Middle frontal gyrus (tissue), 1 donor: ENCODE data around the gene CHRND.

Experiments
- DNase-seq: peaks from one replicate; pipeline ENCODE4 v3.0.0-alpha.2; 2015; ENCODE audit warnings: low spot score; ENCODE audit errors: extremely low spot score

The CHRND gene

DNA sequence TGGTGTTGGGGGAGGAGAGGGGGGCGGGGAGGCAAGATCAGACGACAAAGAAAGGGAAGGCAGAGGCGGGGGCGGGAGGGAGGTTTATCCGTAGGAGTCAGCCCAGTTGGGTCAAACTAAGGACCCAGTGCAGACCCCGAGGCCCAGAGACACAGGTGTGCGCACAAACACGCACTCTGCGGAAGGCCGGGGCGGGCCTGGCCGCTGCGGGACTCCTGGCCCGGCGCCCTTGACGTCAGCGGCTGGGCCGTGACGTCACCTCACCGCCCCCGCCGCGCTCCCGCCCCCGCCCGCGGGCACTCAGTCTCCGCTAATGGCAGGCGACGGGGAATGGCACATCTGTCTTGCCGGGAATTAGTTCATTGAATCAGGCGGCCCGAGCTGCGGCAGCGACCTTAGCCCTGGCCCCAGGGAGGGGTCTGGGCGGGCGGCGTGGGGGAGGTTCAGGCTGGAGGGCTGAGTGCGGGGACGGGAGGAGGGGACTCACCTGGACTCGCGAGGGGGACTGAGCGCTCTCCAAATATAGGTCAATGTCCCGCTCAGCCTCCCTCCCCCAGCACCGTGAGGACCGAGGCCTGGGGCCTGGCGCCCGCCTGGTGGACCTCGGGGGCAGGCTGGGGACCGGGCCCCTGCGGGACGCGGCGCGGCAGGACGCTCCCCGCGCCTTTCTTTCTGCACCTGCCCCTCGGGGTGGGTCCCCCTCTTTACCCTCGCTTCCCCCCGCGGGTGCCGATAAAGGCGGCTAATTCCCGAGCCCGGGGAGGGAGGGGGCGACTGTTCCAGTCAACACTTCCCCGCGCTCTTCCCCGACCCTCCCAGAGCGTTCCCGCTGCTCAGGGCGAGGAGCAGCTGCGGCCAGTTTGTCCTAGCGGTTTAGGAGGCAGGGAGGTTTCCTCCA lies 22.8 kb upstream of the CHRND start:
- peak; percentile 20 for DNase-seq

- no peak for DNase-seq
Measured at GRCh38 chr2:232503809-232504323, 22.1 kb upstream of the CHRND start.

- DNase-seq, result no peak
Measured at GRCh38 chr2:232504438-232504837, 21.5 kb upstream of the CHRND start.

GRCh38 chr2:232505856-232506255 lies 20.1 kb upstream of the CHRND start:
- no peak for DNase-seq

GRCh38 chr2:232506709-232507108 lies 19.3 kb upstream of the CHRND start:
- no peak for DNase-seq

- no peak for DNase-seq
Measured at GRCh38 chr2:232508251-232508650, 17.7 kb upstream of the CHRND start.

DNA sequence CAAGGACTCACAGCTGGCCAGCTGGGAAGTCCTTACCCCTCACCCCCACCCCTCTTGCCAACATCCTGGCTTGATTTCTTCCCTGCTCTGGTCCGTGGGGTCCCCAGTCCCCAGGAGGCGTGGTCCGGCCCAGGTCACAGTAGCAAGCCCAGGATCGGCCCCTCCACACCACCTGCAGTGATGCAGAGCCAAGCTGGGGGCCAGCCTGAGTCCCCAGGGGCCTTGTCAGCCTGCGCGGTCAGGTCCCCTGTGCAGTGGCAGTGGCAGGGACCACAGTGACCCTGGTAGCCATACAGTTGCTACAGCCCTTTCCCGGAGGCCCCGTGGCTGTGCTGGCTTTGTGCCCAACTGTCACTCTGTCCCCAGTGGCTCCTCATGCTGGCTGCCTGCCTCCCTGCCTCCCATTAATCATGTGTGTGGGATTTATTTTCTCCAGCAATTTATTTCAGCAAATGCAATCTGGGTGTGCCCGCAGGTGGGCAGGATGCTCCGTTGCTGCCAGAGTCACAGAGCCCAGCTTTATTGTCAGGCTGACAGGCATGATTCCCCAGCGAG lies 14.5 kb upstream of the CHRND start:
- DNase-seq, result no peak

- no peak for DNase-seq
Measured at GRCh38 chr2:232512602-232513001, 13.4 kb upstream of the CHRND start.

- no peak for DNase-seq
Measured at GRCh38 chr2:232513353-232513752, 12.6 kb upstream of the CHRND start.

- DNase-seq, result no peak
Measured at GRCh38 chr2:232515639-232516038, 10.3 kb upstream of the CHRND start.

DNA sequence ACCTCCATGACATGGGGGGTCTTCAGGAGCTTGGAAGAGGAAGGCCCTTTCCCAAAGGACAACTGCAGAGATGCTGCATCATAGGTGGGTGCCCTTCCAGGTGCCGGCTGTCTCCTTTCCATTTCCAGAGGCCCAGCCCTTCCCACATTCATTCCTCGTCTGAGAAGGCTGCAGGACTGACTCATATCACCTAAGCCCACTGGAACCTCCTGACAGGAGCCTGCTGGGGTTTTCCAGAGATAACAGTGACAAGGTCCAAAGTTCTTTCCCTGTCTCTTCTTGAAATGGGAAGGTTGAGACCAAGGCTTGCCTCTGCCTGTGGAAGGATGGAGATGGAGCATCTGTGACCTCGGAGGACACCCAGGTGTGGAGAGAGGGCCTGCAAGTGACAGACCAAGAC lies 9.4 kb upstream of the CHRND start:
- DNase-seq, result no peak

DNA sequence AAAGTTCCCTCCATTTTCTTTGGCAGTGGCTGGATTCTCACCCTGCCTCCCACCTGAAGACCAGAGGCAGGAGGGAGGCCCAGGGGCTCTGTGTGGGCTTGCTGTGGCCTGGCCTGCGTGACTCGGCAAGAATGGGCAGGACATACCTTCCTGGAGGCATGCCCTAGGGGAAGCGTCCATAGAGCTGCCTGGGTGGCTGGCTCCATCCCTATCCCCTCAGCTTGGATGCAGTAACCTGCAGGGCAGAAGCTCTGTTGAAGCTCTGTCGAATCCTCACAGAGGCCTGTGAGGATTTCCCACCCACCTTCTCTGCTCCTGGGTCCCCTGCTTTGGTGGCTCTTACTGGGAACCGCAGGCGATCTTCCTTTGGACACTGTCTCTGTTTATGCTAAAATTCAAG lies 7.1 kb upstream of the CHRND start:
- DNase-seq, result no peak

DNA sequence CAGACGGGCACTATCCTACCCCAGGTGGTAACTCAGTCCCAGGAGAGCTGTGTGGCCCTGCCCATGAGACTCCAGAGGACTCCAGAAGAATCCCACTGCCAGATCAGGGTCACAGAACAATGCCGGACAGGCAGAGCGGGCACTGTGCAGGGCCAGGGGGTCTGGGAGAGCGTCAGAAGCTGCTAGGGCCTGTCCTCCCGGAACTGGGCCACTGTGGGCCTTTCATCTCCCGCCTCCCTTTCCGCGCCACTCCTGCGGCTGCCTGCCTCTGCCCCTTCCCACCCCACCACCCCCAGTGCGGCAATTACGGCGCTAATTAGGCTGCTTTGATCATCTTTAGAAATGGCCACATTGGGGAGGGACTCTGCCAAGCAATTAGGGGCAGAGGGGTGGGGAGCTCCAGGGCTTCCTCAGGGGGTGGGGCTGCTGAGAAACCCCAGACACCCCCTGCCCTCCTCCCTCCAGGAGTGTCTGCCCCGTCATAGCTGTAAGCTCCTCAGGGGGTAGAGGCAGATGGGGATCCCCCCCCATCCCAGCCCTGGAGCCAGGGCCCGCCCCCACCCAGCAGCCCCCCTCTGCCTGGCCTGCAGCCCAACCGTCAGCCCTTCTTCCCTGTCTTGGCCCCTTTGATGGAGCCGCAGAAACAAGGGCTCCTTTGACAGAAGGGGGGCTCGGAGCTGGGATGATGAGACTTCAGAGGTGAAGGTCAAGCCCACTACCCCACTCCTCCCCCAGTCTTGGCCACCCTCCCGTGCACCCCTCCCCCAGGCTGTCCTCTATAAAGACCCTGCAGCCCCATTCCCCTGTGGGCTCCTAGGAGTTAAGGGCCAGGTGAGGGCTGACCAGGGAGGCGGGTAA lies 6.2 kb upstream of the CHRND start, which contains the start of gene PRSS56:
Gene PRSS56, plus strand, starts transcription at position 808 of the 858 bp plus-strand sequence. CDS start 211 bp downstream, outside the sequence.
- no peak for DNase-seq

GRCh38 chr2:232520489-232520888 lies 5.5 kb upstream of the CHRND start:
- no peak for DNase-seq

DNA sequence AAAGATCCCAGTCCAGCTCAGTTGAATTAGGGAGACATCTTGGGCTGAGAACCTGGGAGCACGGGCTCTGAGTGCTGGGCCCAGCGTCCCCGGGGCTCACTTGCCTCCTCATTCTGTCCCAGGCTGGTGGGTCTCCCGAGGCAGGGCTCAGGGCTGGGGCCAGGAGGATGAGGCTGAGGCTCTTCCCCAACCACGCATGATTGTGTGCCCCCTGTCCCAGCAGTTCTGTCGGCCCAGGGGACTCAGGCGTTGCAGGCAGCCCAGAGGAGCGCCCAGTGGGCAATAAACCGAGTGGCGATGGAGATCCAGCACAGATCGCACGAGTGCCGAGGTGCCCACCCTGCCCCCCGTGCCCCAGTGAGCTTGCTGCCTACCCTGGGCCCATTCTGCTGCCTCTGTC lies 4.9 kb upstream of the CHRND start:
- DNase-seq, result no peak

GRCh38 chr2:232521959-232522622 lies 3.9 kb upstream of the CHRND start:
- no peak for DNase-seq

DNA sequence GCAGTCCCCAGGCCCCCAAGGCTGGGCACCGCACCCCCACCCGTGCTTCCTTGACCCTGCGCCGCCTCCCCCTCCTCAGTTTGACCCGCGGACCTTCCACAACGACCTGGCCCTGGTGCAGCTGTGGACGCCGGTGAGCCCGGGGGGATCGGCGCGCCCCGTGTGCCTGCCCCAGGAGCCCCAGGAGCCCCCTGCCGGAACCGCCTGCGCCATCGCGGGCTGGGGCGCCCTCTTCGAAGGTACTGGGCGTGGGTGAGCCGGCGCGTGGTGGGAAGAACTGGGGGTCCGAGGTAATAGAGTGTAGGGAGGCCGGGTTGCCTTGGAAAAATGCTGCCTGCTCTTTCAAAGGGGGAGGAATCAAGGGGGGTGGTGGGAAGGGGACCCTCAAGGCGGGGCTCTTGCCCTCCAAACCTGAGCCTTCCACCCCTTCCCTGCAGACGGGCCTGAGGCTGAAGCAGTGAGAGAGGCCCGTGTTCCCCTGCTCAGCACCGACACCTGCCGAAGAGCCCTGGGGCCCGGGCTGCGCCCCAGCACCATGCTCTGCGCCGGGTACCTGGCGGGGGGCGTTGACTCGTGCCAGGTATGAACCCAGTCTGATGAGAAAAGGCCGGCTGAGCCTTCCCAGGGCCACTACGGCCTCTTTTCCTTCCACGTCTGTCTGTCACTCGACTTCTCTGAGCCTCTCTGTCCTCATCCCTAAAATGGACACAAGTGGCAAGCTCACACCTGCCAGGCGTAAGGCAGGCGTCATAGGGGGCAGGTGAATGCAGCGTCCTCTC lies 3.1 kb upstream of the CHRND start:
- no peak for DNase-seq

GRCh38 chr2:232523402-232523681 lies 2.6 kb upstream of the CHRND start:
- DNase-seq, result no peak

DNA sequence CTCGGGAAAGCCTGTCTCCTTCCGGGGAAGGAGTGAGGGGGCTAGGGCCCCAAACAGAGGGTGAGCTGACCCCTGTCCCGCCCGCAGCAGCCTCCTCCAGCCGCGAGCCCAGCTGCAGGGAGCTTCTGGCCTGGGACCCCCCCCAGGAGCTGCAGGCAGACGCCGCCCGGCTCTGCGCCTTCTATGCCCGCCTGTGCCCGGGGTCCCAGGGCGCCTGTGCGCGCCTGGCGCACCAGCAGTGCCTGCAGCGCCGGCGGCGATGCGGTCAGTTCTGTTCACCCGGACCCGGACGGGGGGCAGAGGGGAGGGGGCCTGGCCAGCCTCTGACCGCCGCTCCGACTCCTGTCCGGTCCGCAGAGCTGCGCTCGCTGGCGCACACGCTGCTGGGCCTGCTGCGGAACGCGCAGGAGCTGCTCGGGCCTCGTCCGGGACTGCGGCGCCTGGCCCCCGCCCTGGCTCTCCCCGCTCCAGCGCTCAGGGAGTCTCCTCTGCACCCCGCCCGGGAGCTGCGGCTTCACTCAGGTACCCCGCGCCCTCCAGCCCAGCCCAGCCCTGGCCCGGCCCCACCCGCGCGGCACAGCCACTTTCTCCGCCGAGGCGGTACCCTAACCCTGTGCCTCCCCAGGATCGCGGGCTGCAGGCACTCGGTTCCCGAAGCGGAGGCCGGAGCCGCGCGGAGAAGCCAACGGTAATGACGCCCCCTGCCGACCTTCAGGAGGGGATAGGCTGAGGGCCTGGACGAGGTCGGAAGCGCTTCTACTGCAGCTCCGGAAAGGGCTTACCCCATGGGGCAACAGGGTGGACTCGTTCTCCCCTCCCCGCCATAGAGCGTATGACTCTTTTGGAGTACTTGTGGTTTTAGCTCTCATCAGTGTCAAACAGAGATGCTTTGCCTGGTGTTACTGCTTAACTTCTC lies 2.0 kb upstream of the CHRND start:
- no peak for DNase-seq

- DNase-seq, result no peak
Measured at GRCh38 chr2:232524771-232525170, 1.2 kb upstream of the CHRND start.
